NCI-H1436 treated with DMSO at 0.1 percent for 48 hours (cell line): Measurements from ENCODE around the gene SRPK1.
"Not testable (repeated sequence)": the region's sequence is repeated elsewhere in the genome, so short reads cannot be mapped to it uniquely, and the experiment has no call there.

ENCODE experiments used
- DNase-seq: peaks from one replicate; lab custom pipeline; 2025; lab: John Stamatoyannopoulos, UW

SRPK1 gene

GRCh38 chr6:35931120-35931561, 10.2 kb upstream of the SRPK1 start:
- DNase-seq, result no peak

DNA sequence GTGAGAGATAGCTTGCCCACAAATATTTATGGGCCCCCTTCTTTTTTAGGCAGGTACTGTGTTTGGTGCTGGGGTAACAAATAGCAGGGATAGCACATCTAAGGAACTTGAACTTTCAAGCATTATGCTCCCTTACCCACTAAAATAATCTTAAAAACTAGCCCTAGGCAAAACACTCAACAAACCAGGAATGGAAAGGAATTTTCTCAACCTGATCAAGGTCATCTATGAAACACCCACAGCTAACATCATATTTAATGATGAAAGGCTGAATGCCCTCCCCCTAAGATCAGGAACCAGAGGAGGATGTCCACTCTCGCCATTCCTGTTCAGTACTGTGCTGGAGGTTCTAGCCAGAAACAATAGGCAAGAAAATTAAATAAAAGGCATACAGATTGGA, 8.7 kb upstream of the SRPK1 start:
- no peak for DNase-seq

- no peak for DNase-seq
These were observed 5.8 kb upstream of the SRPK1 start for GRCh38 chr6:35926509-35927215.

DNA sequence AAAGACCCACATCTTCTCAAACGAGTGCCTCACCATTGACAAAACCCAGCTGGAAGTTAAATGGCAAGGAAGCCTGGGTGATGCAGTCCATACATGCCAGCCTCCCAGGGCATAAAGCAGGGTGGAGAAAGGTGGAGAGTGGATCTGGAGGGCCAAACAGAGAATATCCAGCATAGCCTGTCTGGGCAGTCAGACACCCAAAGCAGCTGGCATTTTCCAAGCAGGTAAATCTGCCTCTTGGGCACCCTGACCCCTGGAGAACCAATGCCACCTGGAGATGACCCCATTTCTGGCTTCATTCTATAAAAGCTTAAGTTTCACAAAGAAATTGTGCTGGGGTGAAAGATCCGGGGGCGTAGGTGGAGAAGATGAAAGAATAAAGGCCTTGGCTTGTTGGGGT, 5.1 kb upstream of the SRPK1 start:
- DNase-seq, result no peak

DNA sequence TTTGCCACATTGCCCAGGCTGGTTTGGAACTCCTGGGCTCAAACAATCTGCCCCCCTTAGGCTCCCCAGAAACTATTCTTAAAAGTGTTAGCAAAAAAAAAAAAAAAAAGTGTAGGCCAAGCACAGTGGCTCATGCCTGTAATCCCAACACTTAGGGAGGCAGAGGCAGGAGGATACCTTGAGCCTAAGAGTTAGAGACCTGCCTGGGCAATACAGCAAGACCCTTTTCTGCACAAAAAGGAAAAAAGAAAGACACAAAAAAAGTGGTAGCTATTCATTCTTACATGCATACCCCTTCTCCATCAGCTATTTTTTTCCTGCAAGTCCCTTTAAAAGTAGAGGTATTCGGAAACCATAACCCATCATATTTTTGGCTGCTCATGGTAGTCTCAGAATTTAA, 3.2 kb upstream of the SRPK1 start:
- DNase-seq, result no peak

DNA sequence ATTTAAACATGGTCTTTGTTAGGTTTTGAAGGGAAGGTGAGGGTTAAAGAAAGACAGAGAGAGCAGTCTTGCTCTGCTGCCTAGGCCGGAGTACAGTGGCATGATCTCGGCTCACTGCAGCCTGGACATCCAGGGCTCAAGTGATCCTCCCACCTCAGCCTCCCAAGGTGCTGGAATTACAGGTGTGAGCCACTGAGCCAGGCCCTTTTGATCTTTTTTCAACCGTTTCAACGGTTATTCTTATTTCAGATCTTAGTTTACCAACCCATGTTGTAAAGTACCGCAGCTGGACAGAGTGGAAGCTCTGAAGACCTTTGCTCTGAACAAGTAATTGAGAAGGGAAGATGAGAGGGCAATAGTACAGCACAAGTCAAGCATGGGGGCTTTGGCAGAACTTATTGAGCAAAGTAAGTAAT, 1.2 kb upstream of the SRPK1 start:
- no peak for DNase-seq

- DNase-seq, result no peak
These were observed 809 bp downstream of the SRPK1 start for GRCh38 chr6:35919827-35920751.

DNA sequence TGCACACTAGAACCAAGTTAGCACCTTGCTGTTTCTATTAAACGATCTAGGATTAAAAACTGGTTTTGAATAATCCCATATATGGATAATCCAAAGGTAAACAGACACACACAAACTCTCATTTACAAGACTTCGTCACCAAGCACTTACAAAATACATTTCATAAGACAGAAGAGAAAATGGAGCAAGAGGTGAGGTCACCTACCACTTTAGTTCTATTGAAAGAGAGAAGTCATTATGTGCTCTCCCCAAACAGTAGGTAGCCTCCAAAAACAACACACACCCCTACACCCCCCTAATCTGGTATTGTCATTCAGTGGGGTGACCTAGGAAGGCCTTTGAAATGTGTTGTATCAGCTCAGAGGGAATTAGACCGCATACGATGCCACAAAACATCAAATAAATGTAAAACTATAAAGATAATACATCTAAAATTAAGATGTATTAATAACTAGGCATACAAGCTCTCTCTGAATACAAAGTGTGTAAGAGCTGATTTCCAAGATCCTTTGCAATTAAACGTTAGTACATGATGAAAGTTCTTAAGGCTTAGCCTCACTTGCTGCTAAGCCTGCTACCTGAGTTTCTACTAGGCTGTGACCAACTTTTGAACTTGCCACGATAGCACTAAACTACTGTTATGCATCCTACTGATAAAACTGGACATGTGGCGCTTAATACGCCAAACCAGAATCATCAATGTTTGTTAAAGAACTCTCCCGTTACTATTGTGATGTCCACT, 1.6 kb downstream of the SRPK1 start:
- no peak for DNase-seq

GRCh38 chr6:35916893-35917292, 4.0 kb downstream of the SRPK1 start:
- DNase-seq, result not testable (repeated sequence)

DNA sequence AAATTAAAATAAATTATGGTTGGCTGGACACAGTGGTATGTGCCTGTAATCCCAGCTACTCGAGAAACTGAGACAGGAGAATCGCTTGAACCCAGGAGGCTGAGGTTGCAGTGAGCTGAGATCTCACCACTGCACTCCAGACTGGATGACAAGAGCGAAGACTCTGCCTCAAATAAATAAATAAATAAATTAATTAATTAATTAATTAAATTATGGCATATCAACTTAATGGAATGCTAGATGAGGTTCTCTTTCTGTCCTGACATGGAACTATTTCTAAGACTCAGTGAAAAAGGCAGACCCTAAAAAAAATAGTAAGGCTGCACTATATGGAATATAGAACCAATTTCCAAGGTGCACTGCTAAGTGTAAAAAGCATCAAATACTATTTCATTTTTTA, 4.8 kb downstream of the SRPK1 start:
- no peak for DNase-seq

GRCh38 chr6:35914536-35914935, 6.4 kb downstream of the SRPK1 start:
- DNase-seq, result no peak

DNA sequence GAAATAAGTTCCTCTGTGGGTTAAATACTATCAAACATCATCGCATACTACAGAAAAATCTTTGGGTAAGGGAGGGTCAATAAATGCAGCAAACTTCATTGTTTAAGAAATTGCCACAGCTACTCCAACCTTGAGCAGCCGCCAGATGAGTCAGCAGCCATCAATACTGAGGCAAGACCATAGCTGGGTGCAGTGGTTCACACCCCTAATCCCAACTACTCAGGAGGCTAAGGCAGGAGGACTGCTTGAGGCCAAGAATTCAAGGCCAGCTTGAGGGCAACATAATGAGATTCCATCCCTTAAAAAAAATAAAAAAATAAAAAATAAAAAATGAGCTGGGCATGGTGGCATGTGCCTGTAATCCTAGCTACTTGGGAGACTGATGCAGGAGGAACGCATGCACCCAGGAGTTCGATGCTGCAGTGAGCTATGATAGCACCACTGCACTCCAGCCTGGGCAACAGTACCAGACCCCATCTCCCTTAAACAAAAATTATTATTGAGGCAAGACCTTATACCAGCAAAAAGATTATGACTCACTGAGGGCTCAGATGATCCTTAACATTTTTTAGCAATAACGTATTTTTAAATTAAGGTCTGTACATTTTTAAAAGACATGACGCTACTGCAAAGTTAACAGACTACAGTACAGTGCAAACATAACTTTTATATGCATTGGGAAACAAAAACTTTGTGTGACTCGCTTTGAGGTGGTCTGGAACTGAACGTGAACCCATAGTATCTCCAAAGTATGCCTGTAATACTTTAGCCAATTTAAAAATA, 8.8 kb downstream of the SRPK1 start:
- DNase-seq, result no peak

DNA sequence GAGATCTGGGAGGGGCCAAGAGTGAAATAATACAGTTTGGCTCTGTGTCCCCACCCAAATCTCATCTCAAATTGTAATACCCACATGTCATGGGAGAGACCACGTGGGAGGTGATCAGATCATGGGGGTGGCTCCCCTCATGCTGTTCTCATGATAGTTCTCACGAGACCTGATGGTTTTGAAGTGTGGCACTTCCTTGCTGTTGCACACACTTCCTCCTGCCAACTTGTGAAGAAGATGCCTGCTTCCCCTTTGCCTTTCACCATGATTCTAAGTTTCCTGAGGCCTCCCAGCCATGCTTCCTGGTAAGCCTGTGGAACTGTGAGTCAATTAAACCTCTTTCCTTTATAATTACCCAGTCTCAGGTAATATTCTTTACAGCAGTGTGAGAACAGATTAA, 11.3 kb downstream of the SRPK1 start:
- not testable (repeated sequence) for DNase-seq

GRCh38 chr6:35908753-35909401, 12.0 kb downstream of the SRPK1 start:
- not testable (repeated sequence) for DNase-seq

- DNase-seq, result no peak
These were observed 13.1 kb downstream of the SRPK1 start for GRCh38 chr6:35907750-35908149.

DNA sequence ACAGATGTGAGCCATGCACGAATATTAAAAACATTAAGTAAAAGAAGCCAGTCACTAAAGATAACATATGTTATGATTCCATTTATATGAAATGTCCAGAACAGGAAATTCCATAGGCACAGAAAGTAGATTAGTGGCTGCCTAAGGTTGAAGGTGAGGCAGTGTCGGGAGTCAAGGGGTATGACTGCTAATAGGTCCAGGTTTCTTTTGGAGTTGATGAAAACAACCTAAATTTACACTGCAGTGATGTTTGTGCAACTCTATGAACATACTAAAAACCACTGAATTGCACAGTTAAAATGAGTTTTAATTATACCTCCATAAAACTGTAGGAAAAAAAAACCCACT, 14.4 kb downstream of the SRPK1 start:
- no peak for DNase-seq

GRCh38 chr6:35905841-35906498, 14.9 kb downstream of the SRPK1 start:
- no peak for DNase-seq

- DNase-seq, result no peak
These were observed 15.6 kb downstream of the SRPK1 start for GRCh38 chr6:35905141-35905785.

GRCh38 chr6:35903679-35904078, 17.2 kb downstream of the SRPK1 start:
- DNase-seq, result no peak

- DNase-seq, result no peak
These were observed 20.4 kb downstream of the SRPK1 start for GRCh38 chr6:35900448-35900847.
